ENCODE results near the gene PPP1R9B.

PPP1R9B gene

DNA sequence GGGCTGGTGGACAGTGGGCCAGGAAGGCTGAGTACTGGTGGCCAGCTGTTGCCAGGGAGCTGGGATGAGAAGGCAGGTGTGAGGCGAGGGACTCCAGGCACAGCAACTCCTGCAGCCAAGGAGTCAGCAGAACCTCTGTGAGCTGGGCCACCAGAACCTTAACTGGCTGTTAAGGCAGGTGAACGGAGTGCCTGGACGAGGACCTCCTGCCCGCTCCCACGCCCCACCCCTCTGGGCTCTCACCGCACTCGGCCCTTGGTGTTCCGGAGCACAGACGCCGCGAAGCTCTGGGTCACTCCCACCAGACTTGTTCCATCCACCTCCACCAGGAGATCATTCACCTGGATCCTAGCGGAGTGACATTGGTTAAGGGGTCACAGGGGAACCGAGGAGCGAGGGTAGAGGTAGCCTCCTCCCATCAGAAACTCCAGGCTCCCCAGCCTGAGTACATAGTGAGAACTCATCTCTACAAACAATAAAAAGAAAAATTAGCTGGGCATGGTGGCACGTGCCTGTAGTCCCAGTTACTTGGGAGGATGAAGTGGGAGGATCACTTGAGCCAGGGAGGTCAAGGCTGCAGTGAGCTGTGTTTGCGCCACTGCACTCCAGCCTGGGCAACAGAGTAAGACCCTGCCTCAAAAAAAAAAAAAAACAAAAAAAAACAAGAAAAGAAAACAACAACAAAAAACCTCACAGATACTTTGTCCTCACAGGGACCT lies 9.3 kb downstream of the PPP1R9B start:
- DNase-seq (ENCODE audit: low spot score), result no peak

DNA sequence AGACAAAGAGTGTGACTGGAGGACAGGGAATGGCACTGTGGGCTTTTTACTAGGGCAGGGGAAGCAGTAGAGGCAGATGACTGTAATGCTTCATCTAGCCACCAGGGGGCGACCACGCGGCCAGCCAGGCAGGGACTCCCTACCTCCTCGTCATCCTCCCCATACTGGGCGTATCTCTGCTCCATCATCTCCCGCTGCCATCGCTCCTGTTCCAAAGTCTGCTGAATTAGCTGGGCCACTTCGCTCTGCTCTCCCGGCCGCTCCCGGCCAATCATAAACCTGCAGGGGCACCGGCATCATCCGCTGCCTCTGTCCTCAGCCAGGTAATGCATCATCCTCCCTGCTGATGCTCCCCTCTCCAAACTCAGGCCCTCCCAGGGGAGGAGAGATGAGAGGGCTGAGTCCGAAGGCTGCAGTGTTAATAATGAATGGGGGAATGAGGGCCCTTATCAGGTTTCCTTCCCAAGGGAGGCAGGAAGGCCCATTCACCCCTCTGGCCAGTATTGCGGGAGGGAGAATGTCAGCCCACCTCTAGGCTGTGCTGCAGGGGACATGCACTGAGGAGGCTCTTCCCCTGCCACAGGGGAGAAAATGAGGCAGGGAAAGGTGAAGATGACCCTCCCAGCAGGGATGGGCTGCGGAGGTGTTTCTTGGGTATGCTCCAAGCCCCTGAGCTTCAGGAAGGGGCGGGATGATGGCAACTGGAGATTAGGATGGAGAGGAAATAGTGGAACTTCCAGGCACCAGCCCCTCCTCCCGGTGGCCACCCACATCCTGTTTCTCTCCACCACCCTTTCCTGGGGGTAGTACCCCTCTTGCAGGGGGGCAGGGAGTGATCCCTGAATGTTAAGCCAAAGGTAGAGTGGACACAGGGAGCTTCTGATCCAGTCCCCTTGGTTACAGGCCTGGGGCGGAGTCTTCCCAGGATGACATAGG lies 10.3 kb downstream of the PPP1R9B start:
- DNase-seq (ENCODE audit: low spot score), result peak; percentile 44

DNA sequence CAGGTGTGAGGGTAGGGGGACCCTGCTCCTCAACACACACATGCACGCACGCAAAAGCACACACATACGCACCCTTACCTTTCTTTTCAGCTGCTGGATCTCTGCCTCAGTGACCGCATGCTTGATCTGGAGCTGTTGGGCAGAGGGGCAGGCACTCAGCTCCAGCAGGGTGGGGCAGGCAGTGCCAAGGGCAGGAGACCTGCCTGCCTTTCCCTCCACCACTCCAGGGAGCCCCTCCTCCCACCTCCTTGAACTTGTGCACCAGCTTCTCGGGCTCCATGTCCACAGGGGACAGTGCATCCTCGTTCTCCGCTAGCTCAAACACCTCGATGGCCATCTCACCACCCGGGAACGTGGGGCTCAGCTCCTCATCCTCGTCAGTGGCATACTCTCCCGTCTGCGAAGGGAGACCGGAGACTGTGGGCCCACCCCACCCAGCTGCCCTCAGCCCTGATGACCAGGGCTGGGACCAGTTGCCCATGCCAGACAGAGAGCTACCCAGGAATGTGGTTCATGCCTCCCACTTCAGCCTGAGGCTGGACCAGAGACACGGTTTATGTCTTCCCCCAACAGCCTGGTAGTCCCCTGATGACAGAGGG lies 11.2 kb downstream of the PPP1R9B start:
- DNase-seq (ENCODE audit: low spot score), result no peak

DNA sequence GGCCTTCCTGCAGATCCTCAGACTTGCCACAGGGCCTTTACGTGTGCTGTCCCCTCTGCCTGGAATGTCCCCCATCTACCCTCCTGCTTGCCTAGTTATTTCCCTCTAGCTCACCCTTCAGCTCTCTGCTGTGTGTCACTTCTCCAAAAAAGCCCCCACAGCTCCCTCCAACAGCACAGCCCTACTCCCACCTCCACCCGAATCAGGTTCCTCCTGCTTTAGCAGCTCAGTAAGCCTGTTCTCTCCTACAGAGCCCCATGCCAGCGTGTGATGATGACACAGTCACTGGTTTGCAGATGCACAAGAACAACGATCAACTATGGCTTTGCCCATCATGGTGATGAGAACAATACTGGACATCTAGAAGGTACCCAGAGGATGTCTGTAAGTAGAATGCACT lies 13.4 kb downstream of the PPP1R9B start:
- no peak for DNase-seq (ENCODE audit: low spot score)

DNA sequence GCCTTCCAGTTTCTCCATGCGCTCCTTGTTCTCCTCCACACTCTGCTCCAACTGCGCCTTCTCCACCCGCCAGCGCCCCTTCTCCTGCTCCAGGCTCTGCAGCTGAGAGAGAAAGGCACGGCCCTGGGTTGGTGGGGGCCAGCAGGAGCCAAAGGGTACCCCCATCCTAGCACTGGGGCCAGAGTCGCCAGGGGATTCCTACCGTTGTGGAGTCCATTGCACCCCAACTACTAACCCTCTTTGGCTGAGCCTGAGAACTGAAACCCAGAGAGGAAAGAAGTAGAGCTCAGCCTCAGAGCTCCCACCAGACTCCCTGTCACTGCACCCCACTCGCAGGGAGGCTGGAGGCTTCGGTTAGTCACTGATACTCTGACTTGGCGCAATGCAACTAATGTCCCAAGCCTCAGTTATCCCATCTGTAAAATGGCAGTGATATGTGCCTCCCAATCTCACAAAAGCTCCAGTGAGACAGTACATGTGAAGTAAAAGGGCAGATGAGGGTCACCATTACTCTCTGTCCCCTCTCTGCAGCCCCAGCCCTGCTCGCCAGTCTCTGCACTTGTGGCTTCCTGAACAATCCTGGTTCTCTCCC lies 14.3 kb downstream of the PPP1R9B start:
- DNase-seq (ENCODE audit: low spot score), result no peak

DNA sequence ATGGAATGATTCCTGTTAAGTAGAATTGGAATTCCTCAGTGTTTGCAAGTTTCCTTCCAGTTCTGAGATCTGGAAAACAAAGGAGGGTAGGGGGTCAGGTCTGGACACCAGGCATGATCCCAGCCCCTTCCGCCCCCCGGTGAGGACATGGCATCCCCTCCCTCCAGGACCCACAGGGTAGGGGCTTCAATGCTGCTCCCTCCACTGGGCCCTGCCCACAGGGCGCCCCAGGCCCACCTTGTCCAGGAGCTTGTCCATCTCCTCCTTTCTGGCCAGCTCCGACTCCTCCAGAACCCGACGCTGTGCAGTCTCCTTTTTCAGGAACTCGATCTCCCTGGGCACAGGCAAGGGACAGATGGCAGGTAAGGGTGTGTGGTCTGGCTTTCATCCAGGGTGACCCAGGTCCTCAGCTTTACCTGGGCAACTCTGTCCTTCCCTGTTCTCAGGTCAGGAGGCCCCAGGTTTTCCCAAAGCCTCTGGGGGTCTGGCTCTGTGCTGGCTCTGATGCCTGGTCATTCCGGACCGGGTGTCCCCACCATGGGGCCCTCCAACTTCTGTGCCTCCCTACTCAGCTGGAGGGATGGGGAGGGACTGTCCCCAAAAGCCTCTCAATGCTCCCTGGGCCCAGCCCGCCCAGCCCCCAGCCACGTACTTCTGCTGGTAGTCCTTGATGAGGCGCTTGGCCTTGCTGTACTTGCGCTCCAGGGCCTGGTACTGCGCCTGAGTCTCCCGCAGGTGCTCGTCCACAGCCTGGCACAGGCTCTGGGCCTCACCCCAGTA lies 15.0 kb downstream of the PPP1R9B start:
- DNase-seq (ENCODE audit: low spot score), result no peak

DNA sequence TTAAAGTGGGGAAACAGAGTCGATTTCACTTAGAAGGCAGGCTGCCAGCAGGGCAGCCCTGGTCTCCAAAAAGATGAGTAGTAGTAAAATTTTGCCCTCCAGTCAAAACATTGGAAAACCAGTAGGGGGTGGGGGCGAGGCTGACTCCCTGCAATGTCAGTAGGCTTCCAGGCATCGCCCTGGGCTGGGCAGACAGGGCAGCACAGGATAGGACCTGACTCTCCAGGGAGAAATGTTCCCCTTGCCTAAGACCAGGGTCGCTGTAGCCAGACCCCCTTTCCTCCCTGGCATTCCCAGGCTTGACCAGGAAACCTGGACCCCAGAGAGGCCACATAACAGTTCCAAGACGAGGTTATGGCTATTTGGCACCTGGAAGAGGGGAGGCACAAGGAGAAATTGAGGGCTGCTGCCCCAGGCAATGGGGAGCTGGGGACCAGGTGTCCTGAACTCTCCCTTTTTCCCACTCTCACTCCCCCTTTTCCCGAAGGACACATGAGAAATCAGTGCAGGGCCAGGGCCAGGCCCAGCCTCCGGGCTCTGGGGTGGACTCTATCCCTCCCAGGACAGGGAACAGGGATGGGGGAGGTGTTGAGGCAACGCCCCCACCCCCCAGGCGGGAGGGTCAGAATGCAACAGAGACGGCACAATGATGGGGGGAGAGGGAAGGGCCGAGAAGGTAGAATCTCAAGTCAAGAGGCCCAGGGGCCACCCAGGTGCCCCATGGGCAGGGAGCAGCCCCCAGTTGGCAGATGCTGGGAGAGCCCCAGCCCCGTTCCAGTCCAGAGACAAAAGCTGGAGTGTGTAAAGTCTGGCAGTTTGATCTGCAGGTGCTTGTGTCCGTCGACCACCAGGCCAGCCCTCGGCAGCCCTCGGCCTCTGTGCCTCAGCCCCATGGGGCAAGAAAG lies 16.0 kb downstream of the PPP1R9B start:
- no peak for DNase-seq (ENCODE audit: low spot score)

DNA sequence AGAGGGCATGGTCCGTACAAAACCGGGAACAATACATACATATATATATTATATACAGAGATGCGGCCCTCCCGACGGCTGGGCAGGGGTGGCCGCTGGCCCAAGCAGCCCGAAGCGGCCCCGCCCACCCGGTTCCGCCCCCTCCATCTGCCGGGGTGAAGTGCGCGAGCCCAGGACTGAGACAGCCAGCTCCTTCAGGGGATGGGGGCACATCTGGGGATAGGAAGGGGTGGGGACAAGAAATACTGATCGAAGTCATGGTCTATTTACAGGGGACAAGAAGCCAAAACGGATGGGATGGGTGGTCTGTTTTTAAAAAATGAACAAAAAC lies 16.7 kb downstream of the PPP1R9B start:
- no peak for DNase-seq (ENCODE audit: low spot score)

DNA sequence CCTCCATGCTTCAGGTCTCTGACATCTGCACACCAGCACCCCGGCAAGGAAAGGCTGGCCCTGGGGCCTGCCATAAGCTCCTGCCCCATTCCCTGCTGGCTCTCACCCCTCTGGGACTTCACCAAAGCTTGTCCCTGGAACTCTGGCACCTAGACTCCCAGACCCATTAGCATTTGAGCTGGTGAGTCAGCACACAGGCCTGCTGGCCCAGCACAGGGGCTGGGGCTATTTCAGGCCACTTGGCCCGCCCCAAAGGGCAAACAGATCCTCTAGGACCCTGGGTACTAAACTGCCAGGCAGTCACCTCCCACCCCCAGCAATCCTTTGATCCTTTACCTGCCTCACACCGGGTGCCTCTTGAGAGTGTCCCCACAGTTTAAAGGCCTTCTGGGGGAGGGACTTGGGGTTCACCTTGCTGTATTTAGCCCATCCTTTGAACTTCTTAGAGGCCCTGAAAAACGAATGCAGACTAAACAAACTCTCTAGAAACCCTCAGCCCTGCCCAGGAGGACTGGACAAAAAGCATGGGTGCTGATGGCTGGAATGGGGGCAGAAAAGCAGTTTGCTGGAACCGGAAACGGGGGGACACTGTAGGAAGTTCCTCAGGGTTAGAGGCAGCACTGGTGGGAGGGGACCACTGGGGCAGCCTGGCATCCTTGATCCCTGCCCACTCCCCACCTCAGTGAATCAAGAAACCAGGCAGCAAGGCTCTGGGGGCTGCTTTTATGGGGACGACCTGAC lies 17.3 kb downstream of the PPP1R9B start:
- DNase-seq (ENCODE audit: low spot score), result no peak

DNA sequence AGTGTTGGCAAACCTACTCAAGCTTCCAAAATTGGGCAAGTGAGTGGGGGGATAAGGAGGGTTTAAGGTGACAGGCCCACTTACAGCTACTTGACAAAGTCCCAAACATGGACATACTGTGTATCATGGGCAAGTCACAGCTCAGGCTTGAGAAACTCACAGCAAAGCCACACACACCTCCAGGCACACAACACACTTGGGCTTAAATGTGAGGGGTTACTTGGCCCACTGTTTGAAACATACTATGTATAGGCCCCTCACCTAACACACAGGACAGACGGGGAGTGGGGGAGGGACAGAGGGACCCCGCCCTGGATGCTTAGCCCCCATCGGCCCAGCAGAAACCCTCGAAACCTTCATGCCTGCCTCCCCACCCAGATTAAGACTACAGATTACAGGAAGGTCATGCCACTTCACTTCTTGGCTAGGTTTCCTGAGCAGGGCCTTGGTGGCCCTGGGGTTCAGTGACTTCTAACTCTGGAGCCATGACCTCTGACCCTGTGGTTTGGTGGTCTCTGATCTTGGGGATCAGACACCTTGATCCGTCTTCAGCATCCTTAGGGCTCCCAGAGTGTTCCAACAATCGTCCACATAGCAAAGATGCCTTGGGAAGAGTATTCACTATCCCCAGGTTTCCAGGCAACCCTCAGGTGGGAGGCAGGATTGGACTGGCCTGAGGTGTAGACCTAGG lies 18.2 kb downstream of the PPP1R9B start:
- DNase-seq (ENCODE audit: low spot score), result no peak

DNA sequence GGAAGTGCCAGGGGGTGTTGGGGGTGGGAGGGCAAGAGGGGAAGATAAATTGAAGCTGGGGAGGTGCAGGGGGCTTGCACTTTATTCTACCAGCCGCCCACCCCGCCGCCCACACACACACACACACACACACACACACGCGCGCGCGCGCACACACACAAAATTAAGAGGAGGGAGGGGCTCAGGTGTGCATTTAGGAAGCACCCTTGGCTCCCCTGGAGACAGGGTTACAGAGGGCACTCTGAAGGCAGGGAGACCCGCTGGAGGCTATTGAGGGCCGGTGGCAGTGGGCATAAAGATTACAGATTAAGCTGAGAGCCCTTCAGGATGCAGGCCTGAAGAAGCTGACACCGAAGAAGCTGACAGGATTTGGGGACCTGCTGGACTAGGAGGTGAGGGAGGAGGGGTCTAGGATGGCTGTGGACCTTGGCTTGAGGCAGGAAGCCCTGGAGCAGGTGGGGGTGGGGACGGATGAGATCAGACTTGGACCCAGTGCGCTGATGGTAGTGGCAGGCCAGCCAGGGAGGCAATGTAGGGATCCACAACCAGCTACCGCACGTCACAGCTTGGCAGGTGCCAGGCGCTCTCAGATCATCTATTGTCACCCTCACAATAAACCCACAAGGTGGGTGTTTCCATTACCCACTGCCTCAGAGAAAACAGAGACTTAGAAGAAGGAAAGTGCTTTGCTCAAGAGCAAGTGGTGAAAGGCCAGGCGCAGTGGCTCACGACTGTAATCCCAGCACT lies 19.7 kb downstream of the PPP1R9B start:
- no peak for DNase-seq (ENCODE audit: low spot score)

DNA sequence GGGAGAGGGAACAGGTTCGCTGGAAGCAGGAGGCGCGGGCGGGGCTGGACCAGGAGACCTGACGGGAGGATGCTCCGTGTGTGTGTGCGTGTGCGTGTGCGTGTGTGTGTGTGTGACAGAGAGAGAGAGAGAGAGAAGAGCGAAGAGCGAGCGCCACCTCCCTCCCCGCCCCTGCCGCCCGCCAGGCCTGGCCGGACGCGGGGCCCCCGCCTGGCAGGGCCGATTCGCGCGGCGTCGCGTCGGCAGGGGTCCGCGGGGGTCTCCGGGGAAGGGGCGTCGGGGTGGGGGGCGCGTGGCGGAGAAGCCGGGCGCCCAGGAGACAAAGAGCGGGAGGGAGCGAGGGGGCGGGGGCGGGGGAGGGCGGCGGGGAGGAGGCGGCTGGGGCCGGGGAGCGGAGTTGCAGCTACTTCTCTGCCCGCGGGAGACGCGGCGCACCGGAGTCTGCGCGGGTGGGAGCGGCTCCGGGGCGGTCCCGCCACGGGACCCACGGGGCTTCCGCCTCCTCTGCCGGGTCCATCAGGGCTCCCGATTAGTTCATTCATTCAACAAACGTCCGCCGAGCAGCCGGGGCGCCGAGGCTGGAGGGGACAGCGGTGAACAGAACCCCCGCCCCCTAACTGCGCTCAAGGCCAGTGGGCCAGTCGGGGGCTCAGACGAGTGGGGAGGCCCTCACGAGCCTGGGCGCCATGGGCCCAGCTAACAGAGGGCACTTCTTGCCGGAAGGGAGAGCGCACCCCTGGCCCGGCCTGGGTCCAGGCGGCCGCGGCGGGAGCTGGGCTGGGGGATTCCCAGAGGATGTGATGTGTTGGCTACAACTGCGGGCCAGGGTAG lies 20.5 kb downstream of the PPP1R9B start, which contains the start of gene SAMD14:
SAMD14 (minus strand) TSS at position 433 of the 831 bp plus-strand sequence. CDS start 5,201 bp downstream, outside the sequence.
- no peak for DNase-seq (ENCODE audit: low spot score)

DNA sequence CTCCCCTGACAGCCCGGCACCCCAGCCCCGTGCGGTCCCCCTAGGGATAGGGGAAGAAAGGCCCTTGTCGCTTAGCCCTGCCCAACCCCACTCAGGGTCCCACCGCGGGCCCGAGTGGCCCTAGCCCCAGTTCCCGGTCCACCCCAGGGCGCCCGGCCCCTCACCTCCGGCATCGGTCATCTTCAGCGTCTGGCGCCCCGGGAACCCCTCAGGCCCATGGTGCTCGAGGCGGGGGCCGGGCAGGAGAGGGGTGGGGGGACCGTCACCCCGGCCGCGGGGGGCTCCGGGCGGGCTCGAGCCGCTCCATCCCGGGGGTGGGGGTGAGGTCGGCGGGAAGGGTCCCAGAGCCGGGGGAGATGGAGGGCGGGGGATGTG lies 21.1 kb downstream of the PPP1R9B start:
- no peak for DNase-seq (ENCODE audit: low spot score)

DNA sequence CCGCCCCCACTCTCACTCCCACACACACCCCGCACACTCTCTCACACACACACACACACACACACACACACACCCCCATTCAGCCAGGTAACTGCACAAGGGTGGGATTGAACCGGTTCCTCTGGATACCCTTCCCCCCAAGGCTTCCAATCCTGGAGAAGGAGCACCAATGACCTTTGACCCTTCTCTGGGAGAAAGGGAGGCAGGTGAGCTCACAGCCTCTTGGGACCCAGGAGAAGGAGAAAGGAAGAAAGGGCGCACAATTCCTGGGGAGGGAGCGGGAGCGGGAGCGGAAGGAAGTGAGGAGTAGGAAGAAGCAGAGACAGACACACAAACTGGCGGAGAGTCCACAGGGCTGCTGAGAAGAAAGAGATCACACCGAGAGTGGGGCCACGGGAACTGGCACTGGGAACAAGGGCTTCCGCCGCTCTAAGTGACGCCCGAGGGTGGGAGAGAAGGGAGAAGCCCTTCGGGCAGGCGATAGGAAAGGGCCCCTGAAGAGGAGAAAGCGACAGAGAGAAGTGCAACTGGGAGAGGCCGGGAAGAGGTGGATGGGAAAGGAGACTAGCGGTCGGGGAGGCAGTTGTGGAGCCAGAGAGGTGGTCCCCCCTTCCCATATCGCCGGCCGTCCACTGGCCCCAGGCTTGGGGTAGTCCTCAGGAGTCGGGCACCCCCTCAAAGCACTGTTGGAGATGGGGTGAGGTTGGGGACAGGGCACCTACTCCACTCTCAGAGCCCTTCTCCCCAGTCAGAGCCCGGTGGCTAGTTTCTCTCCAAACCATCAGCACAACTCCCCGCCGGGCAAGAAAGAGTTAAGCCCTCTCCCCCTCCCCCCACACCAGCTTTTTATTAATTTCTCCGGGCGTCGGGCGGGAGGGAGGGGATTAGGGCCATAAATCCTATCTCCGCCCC lies 21.8 kb downstream of the PPP1R9B start:
- DNase-seq (ENCODE audit: low spot score), result no peak

DNA sequence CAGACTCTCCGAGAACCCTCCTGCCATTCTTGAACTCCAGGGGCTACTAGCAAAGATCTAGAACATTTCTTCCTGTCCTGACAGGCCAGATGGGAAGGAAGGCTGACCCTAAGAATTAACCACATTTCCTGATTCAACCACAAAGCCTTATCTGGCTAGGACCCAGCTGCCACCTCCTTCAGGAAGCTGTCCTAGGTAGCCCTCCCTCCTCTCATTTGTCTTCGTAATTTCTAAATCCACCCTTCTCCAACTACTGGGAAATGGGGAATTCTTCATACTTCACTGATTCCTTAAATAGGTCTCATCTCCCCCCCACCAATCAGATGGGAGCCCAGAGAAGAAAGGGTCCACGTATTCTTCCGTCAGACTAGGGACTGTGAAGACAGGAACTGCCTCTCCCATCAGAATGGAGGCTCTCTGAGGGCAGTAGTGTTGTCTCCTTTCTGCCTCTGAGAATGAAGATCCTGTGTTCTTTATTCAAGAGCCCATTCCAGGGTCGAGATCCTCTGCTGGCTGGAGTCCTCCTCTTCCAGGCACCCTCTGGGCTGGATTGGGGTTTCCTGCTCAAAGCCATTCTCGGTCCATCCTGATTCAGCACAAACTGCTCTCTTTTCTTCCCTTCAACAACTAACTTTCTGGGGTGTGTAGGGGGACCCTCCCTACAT lies 22.6 kb downstream of the PPP1R9B start:
- no peak for DNase-seq (ENCODE audit: low spot score)

DNA sequence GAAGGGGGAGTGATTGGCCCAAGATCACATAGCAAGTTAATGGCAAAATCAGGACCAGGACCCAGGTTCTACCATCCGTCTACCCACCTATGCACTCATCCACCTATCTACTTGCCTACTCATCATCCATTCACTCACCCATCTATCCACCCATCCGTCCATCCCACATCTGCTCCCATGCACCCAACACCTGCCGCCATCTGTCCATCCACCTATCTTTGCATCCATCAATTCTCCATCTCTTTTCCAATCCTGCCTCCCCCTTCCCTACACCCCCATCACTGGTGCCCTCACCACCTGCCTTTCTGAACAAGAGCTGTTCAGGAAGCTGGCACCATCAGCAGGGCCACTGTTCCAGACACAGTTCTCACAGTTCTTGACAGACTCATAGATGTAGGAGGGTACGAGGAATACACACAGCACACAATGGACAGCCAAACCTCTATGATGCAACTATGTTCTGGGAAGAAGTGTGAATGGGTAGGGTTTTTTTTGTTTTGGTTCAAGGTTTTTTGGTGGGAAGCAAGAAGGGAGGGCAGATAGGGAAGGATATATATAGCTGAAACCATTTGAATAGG lies 25.0 kb downstream of the PPP1R9B start:
- DNase-seq (ENCODE audit: low spot score), result no peak
